Chondrocyte (in vitro differentiated cells): ENCODE measurements around the gene PARD6G. TPM values are rescaled to one million over a fixed set of nuclear protein-coding genes. Genes with fewer than 3 reads are reported as not detected.

Source experiments
- DNase-seq: peaks from one replicate; pipeline ENCODE4 v3.0.0; 2021; ENCODE audit warnings: mixed read lengths, low spot score
- H3K27ac Mint-ChIP-seq: one replicate; pipeline ENCODE4 v1.8.0; 2021; ENCODE audit warnings: mild to moderate bottlenecking, moderate library complexity, mixed read lengths; ENCODE audit not compliant: unreplicated experiment
- H3K27me3 Mint-ChIP-seq: 2 replicates; pipeline ENCODE4 v1.8.0; 2021; ENCODE audit warnings: low read depth, mixed read lengths
- H3K36me3 Mint-ChIP-seq: 2 replicates; pipeline ENCODE4 v1.8.0; 2021; ENCODE audit warnings: low read depth, mixed read lengths
- H3K4me1 Mint-ChIP-seq: 2 replicates; pipeline ENCODE4 v1.8.0; 2021; ENCODE audit warnings: low read depth, mild to moderate bottlenecking, mixed read lengths
- H3K4me3 Mint-ChIP-seq: one replicate; pipeline ENCODE4 v1.8.0; 2021; ENCODE audit warnings: mild to moderate bottlenecking, moderate library complexity, mixed read lengths; ENCODE audit not compliant: unreplicated experiment
- H3K9me3 Mint-ChIP-seq: 2 replicates; pipeline ENCODE4 v1.8.0; 2021; ENCODE audit warnings: low read depth, mixed read lengths
- total RNA-seq: library from RNA; stranded (reverse); gene quantifications from 3 replicates; pipeline ENCODE4 v1.2.1, GENCODE V29; 2021
- TF ChIP-seq, protein P1 (sequence below): fragments of 200-600 bp; sonication (generic); IDR thresholded peaks from 2 replicates; pipeline ENCODE4 v1.5.0; 2021; ENCODE audit warnings: antibody characterized with exemption, mild to moderate bottlenecking, moderate library complexity

PARD6G gene
- total RNA-seq, 1 donor from 2014 or later: 17.7 TPM

DNA sequence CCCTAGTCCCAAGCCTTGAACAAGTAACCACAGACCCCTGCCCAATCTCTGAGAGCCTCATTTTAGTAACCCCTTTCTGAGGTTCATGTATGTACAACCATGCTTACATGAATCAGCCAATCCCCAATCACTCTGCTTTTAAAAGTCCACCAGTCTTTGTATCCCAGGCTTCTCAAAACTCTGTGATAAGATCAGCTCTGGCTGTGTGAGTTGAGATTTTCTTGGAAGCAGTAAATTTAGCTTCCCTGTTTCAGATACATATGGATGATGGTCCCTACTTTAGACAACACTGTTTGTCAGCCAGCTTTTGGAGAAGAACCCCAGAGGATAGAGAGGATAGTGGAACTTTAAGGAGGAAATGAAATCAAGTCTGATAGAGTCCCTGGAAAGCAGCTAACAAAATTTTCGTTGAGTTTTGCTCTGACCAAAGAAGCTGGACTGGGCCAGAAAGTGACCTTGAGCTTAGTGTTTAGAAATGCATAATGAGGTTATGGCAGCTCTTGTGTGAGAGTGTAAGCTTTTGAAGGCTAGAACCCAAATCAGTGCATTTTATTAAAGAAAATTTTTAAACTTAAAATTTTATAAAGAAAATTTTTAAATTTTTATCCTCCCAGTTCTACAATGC is 134.6 kb downstream of the PARD6G start:
- Mint-ChIP-seq H3K36me3 (peaks cover 4% of the 10 kb centered on the region), H3K27me3 (no peaks in the 10 kb centered on the region), H3K4me1 (peaks cover 31% of the 10 kb centered on the region), H3K27ac (no peak overlapping the region), H3K4me3 (no peak overlapping the region), H3K9me3 (no peaks in the 10 kb centered on the region)
- TF ChIP-seq, protein P1, sequence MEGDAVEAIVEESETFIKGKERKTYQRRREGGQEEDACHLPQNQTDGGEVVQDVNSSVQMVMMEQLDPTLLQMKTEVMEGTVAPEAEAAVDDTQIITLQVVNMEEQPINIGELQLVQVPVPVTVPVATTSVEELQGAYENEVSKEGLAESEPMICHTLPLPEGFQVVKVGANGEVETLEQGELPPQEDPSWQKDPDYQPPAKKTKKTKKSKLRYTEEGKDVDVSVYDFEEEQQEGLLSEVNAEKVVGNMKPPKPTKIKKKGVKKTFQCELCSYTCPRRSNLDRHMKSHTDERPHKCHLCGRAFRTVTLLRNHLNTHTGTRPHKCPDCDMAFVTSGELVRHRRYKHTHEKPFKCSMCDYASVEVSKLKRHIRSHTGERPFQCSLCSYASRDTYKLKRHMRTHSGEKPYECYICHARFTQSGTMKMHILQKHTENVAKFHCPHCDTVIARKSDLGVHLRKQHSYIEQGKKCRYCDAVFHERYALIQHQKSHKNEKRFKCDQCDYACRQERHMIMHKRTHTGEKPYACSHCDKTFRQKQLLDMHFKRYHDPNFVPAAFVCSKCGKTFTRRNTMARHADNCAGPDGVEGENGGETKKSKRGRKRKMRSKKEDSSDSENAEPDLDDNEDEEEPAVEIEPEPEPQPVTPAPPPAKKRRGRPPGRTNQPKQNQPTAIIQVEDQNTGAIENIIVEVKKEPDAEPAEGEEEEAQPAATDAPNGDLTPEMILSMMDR: no peak
- DNase-seq: no peak

- H3K9me3 Mint-ChIP-seq: no peaks in the 10 kb centered on the region
- H3K36me3 Mint-ChIP-seq: peaks cover 2% of the 10 kb centered on the region
- H3K27me3 Mint-ChIP-seq: no peaks in the 10 kb centered on the region
- TF ChIP-seq, protein P1: no peak
- H3K4me1 Mint-ChIP-seq: peaks cover 28% of the 10 kb centered on the region
- peak overlapping the region; percentile 91 for H3K27ac Mint-ChIP-seq
- H3K4me3 Mint-ChIP-seq: peak overlapping the region; percentile 83
- no peak for DNase-seq
These were observed 137.6 kb downstream of the PARD6G start for GRCh38 chr18:80109676-80110078.

- peak within 1 kb of the TSS; percentile 83 for H3K4me3 Mint-ChIP-seq
- TF ChIP-seq, protein P1: no peak
- no peak for DNase-seq
- H3K4me1 Mint-ChIP-seq: peaks cover 30% of the 10 kb centered on the region
- peaks cover 2% of the 10 kb centered on the region for H3K36me3 Mint-ChIP-seq
- peak within 1 kb of the TSS; percentile 91 for H3K27ac Mint-ChIP-seq
- no peaks in the 10 kb centered on the region for H3K27me3 Mint-ChIP-seq
- no peaks in the 10 kb centered on the region for H3K9me3 Mint-ChIP-seq
These were observed 138.3 kb downstream of the PARD6G start, which contains the start of gene ADNP2 for GRCh38 chr18:80108739-80109675. TSS of gene ADNP2 (plus strand) at chr18:80109262. CDS start at chr18:80117543, 8,281 bp downstream.

- TF ChIP-seq, protein P1: no peak
- Mint-ChIP-seq H3K27me3 (no peaks in the 10 kb centered on the region), H3K4me3 (no peak overlapping the region), H3K4me1 (peaks cover 34% of the 10 kb centered on the region), H3K36me3 (peaks cover 2% of the 10 kb centered on the region), H3K27ac (peak overlapping the region; percentile 91), H3K9me3 (no peaks in the 10 kb centered on the region)
- DNase-seq: no peak
These were observed 139.2 kb downstream of the PARD6G start for GRCh38 chr18:80108121-80108536.

DNA sequence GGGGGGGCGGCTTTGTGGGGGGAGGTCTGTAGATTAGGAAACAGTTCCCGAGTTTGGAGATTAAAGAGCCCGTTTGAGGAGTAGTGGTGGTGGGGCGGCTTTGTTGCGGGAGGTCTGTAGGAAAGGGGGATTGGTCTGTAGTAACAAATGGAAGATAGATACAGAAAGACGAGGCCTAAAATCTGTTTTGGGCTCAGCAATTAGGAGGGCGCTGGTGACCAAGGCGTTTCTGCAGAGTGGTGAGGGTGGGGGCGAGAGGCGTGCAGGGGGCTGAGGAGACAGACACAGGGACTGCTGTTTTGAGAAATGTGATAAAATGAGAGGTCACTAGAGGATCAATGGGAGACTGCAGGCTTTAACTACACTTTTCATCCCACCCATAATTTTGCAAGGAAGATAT is 139.9 kb downstream of the PARD6G start:
- Mint-ChIP-seq H3K4me3 (no peak overlapping the region), H3K27me3 (no peaks in the 10 kb centered on the region)

More for the DNA sequence above, 139.9 kb downstream of the PARD6G start:
- TF ChIP-seq, protein P1: no peak
- Mint-ChIP-seq H3K27ac (no peak overlapping the region), H3K36me3 (peaks cover 2% of the 10 kb centered on the region), H3K9me3 (no peaks in the 10 kb centered on the region), H3K4me1 (peaks cover 32% of the 10 kb centered on the region)
- no peak for DNase-seq
